ENCODE measurements around the gene FBXO27.
"Not testable (repeated sequence)": the region's sequence is repeated elsewhere in the genome, so short reads cannot be mapped to it uniquely, and the experiment has no call there.

Gene FBXO27, protein sequence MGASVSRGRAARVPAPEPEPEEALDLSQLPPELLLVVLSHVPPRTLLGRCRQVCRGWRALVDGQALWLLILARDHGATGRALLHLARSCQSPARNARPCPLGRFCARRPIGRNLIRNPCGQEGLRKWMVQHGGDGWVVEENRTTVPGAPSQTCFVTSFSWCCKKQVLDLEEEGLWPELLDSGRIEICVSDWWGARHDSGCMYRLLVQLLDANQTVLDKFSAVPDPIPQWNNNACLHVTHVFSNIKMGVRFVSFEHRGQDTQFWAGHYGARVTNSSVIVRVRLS

DNA sequence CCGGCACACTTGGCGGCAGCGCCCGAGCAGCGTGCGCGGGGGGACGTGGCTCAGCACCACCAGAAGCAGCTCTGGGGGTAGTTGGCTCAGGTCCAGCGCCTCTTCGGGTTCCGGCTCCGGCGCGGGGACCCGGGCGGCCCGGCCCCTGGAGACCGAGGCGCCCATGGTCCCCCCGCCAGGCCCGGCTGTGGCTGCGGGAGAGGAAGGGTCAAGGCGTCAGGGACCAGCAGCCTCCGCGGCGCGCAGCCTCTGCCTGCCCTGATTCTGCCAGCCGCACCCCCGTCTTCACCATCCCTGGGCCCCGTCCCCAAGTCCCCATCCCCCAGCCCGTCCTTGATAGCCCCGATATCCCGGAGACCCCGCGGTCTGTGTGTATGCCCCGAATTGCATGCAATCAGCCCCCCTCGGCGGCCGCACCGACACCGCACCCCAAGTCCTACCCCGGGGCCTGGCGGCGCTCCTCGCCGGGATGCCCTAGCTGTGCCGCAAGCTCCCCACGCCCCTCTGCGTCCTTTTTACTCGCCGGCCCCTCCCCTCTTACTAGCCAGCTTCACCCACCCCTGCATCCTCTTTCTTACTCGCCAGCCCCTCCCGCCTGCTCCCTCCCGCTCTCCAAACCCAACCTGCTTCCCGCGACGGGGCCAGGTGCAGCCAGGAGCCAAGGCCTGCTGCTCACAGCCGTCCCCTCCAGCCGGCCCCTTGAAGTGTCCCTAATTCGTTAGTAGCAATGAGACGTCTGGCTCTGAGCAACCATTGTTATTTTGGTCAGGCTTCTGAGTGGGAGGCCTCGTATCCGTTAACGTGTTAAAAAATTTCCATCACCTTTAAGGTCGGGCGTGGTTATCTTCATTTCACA, at the start of gene FBXO27:
Gene FBXO27 (minus strand): TSS at position 487 of the 856 bp plus-strand sequence. CDS start 322 bp downstream, at position 165.
- no peak for DNase-seq

GRCh38 chr19:39080431-39080830, 48.1 kb upstream of the FBXO27 start:
- DNase-seq: no peak

- no peak for DNase-seq
These were observed 46.3 kb upstream of the FBXO27 start for GRCh38 chr19:39078436-39079200.

GRCh38 chr19:39077323-39077722, 45.0 kb upstream of the FBXO27 start:
- DNase-seq: no peak

GRCh38 chr19:39074942-39075341, 42.6 kb upstream of the FBXO27 start:
- DNase-seq: no peak

GRCh38 chr19:39074205-39074692, 41.9 kb upstream of the FBXO27 start:
- no peak for DNase-seq

DNA sequence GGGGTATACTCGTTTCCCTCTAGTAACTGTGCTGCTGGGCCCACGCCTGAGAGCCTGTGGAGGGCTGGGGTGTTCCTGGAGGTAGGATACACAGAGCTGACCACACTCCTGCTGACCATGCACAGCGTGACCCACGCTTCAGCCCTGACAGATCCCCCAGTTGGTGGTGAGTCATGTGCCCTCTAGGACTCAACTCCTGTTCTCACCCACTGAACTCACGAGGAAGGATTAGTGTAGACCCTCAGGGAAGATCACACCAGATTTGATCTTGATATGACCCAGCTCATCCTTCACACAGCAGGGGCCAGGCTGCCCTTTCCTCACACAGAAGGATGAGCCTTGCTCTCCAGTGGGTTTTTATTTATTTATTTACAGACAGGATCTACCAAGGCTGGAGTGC, 38.5 kb upstream of the FBXO27 start:
- DNase-seq: no peak

- not testable (repeated sequence) for DNase-seq
These were observed 35.9 kb upstream of the FBXO27 start for GRCh38 chr19:39068259-39068658.

- DNase-seq: no peak
These were observed 34.8 kb upstream of the FBXO27 start for GRCh38 chr19:39067104-39067503.

DNA sequence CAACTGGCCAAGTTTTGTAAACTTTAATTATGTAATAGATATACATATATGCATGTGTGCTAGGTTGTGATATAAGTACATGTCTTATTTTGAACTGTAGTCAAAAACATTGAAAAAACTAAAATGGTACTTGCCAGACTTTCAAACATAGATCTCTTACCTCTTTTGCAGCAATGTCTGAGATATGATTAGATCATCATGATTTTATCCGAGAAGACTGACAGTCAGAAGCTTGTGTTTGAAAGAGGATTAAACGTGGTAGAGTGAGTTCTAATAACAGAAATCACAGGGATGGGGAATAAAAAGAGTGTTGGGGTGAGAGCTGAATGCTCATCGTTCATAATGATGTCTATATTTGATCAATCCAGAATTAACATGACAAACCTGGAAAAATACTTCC, 33.6 kb upstream of the FBXO27 start:
- no peak for DNase-seq

DNA sequence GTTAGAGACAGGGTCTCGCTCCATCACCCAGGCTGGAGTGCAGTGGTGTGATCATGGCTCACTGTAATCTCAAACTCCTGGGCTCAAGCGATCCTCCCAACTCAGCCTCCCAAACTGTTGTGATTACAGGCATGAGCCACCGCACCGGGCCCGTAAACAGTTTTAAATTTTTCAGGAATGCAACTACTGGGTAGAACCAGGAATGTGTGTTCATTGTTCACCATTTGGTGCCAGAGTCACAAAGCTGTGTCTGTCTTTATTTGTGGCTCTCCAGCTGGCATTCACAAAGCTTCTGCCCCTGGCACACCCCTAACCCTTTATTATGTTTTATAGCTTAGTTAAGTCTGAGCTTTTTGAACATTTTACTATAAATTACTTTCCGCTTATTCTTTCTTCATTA, 32.1 kb upstream of the FBXO27 start:
- no peak for DNase-seq

GRCh38 chr19:39060171-39060570, 27.8 kb upstream of the FBXO27 start:
- DNase-seq: no peak

DNA sequence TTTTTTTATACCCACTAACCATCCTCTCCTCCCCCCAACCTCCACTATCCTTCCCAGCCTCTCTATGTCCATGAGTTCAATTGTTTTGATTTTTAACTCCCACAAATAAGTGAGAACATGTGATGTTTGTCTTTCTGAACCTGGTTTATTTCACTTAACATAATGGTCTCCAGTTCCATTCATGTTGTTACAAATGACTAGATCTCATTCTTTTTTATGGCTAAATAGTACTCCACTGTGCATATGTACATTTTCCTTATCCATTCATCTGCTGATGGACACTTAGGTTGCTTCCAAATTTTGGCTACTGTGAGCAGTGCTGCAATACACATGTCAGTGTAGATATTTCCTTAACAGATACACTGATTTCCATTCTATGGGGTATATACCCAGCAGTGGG, 27.0 kb upstream of the FBXO27 start:
- DNase-seq: no peak

DNA sequence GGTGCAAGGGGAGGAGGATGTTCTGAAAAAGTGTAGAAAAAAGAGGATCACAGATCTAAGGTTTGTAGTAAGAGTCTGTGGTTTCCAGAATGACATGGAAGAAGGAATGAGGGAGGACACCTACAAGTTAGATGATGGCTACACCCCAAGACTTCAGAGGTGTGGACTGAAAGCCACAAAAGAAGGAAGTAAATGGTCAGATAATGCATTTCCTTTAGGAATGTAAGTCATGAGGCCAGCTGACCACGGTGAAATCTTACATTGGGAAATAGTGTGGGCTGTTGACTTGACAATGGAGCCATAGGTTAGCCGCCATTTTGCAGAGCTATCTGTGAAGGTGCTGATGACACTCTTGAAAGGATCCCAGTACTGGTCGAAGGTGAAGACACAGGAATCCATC, 25.3 kb upstream of the FBXO27 start:
- no peak for DNase-seq

- no peak for DNase-seq
These were observed 21.7 kb upstream of the FBXO27 start for GRCh38 chr19:39054091-39054470.

DNA sequence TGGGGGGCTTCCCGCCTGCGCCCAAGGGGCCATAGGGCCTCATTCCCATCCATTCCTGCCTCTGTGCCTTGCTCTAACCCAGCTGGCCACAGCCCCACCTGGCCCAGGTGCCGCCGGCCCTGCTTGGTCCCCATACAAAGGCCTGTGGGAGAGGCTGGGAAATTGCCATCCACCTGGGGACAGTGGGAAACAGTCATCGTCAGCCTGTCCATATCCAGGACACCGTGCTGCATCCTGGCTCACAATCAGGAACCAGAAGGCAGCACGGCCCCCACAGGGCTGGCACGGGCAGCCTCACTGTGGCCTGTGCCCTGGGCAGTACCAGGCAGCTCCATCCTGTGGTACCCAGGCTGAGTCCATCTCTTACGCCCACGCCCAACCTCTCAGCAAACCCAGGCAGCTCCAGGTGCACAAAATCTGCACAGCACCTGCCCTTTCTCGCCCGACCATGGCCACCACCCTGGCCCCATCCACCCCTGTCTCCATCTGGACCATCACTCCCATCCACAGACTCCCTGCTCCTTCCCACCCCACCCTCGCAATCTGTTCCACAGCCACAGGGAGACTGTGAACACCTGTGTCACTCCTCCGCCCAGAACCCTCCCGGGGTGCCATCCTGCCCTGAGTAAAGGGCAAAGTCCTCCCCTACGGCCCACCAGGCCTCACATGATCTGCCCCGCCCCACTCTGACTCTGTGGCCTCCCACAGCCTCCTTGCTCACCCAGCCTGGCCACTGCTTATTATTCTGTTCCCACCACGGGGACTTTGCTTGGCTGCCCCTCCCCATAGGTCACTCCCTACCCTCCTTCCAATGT, 21.1 kb upstream of the FBXO27 start:
- DNase-seq: no peak

GRCh38 chr19:39052846-39053245, 20.5 kb upstream of the FBXO27 start:
- no peak for DNase-seq

- peak; percentile 84 for DNase-seq
These were observed 19.9 kb upstream of the FBXO27 start for GRCh38 chr19:39052243-39052746.

DNA sequence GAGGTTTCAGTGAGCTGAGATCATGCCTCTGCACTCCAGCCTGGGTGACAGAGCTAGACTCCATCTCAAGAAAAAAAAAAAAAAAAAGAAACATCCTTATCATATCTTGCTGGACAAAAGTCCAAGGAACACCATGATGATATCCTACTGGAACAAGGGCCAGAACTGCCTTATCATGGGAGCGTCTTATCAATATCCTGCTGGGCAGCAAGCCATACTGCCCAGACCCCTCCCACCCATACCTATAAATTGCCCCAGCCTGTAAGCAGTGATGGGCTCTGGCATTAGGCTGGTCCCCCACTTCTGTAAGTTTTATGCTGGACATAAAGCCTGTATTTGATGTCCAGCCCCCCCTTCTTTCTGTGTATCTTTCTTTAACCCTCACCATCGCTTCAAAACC, 14.7 kb upstream of the FBXO27 start:
- no peak for DNase-seq

DNA sequence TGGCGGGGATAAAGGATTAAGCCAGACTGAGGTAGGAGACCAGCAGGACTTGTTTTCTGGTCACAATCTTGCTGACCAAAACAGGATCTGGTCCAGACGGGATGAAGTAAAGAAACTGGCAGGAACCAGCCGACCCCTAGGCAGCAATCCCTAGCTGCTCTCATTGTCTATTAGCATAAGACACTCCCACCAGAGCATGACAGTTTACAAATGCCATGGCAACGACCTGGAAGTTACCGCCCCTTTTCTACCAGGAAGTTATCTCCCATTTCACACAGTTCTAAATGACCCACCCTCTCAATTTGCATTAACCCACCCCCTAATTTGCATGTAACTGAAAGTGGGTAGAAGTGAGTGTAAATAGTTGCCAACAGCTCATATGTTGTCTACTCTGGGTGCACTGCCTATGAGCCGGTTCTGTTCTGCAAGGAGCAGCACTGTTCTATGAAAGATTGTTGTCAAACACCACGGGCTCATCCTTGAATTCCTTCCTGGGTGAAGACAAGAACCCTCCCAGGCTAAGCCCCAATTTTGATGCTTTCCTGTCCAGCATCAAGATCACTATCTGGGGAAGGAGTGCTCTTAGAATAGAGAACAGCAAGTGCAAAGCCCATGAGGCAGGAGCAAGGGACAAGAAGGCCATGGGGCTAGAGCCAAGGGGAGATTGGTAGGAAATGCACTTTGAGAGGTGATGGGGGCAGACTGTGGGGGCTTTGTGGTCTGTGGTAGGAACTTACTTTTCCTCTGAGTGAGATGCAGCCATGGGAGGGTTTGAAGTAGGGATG, 13.9 kb upstream of the FBXO27 start:
- no peak for DNase-seq

DNA sequence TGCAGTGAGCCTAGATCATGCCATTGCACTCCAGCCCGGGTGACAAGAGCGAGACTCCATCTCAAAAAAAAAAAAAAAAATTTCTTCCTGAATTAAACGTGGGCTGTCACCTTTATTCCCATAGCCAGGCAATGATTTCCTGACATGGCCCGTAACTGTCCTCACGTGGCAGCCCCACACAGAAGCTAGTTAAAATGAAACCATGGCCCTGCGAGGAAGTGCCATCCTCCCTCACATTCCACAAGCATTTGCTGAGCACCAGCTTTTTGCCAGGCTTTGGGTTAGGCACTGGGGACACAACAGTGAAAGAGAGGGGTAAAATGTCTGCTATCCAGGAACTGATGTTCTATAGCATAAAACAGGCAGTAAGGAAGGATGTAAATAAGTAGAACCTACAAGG, 13.2 kb upstream of the FBXO27 start:
- DNase-seq: no peak
